ENCODE data around the gene PPFIBP2.

The PPFIBP2 gene

GRCh38 chr11:7488681-7489080 is 25.1 kb upstream of the PPFIBP2 start:
- TF ChIP-seq CTCF (IDR thresholded peaks at IDR 0.05; ENCODE audit: insufficient read depth, low read depth, low read length, missing control alignments): no peak
- DNase-seq (ENCODE audit: low read depth): no peak
- no peak overlapping the region for H3K4me3 ChIP-seq (ENCODE audit: low read length)

GRCh38 chr11:7489376-7489775 is 24.4 kb upstream of the PPFIBP2 start:
- no peak for DNase-seq (ENCODE audit: low read depth)
- no peak overlapping the region for H3K4me3 ChIP-seq (ENCODE audit: low read length)
- no peak for TF ChIP-seq CTCF (IDR thresholded peaks at IDR 0.05; ENCODE audit: insufficient read depth, low read depth, low read length, missing control alignments)

GRCh38 chr11:7490054-7490453 is 23.7 kb upstream of the PPFIBP2 start:
- peak; percentile 58 for DNase-seq (ENCODE audit: low read depth)
- no peak for TF ChIP-seq CTCF (IDR thresholded peaks at IDR 0.05; ENCODE audit: insufficient read depth, low read depth, low read length, missing control alignments)
- H3K4me3 ChIP-seq (ENCODE audit: low read length): no peak overlapping the region

- H3K4me3 ChIP-seq (ENCODE audit: low read length): no peak overlapping the region
- no peak for TF ChIP-seq CTCF (IDR thresholded peaks at IDR 0.05; ENCODE audit: insufficient read depth, low read depth, low read length, missing control alignments)
- DNase-seq (ENCODE audit: low read depth): no peak
These were observed 23.3 kb upstream of the PPFIBP2 start for GRCh38 chr11:7490535-7490934.

- no peak for DNase-seq (ENCODE audit: low read depth)
- no peak overlapping the region for H3K4me3 ChIP-seq (ENCODE audit: low read length)
- TF ChIP-seq CTCF (IDR thresholded peaks at IDR 0.05; ENCODE audit: insufficient read depth, low read depth, low read length, missing control alignments): no peak
These were observed 21.5 kb upstream of the PPFIBP2 start for GRCh38 chr11:7492253-7492652.

GRCh38 chr11:7493670-7494069 is 20.1 kb upstream of the PPFIBP2 start:
- no peak for TF ChIP-seq CTCF (IDR thresholded peaks at IDR 0.05; ENCODE audit: insufficient read depth, low read depth, low read length, missing control alignments)

GRCh38 chr11:7494086-7494745 is 19.6 kb upstream of the PPFIBP2 start:
- TF ChIP-seq CTCF (IDR thresholded peaks at IDR 0.05; ENCODE audit: insufficient read depth, low read depth, low read length, missing control alignments): no peak
- no peak overlapping the region for H3K4me3 ChIP-seq (ENCODE audit: low read length)
- DNase-seq (ENCODE audit: low read depth): peak; percentile 90

More at GRCh38 chr11:7493670-7494069, 20.1 kb upstream of the PPFIBP2 start:
- no peak for DNase-seq (ENCODE audit: low read depth)
- H3K4me3 ChIP-seq (ENCODE audit: low read length): no peak overlapping the region
